ENCODE measurements around the gene SLC5A10.

Gene SLC5A10

GRCh38 chr17:18938692-18939023, 13.3 kb upstream of the SLC5A10 start:
- H2AFZ ChIP-seq (ENCODE audit: low read depth), result no peak overlapping the region
- no peak for TF ChIP-seq CTCF (conservative IDR thresholded peaks at IDR 0.05; ENCODE audit: low read depth, low read length)

DNA sequence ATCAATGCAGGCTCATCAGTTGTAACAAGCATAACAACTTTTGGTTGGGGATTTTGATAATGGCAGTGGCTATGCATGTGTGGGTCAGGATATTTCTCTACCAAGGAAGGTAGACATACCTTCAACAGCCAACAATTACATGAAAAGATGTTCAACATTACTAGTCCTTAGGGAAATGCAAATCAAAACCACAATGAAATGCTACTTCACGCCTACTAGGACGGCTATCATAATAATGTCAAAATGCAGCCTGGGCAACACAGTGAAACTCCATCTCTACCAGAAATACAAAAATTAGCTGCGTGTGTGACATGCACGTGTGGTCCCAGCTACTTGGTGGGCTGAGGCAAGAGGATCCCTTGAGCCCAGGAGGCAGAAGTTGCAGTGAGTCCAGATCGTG, 7.3 kb upstream of the SLC5A10 start:
- H3K79me2 ChIP-seq (ENCODE audit: insufficient read depth, low read depth), result no peaks in the 10 kb centered on the region
- no peaks in the 10 kb centered on the region for H3K4me1 ChIP-seq (ENCODE audit: low read depth, poor library complexity, severe bottlenecking)
- H3K27me3 ChIP-seq (ENCODE audit: insufficient read depth, low read depth), result no peaks in the 10 kb centered on the region
- no peak overlapping the region for H2AFZ ChIP-seq (ENCODE audit: low read depth)
- no peak overlapping the region for H3K4me3 ChIP-seq (IDR thresholded peaks at IDR 0.05; ENCODE audit: insufficient read depth, low read depth, low read length)
- H3K4me2 ChIP-seq, result no peak overlapping the region
- H4K20me1 ChIP-seq (ENCODE audit: insufficient read depth), result no peaks in the 10 kb centered on the region
- no peaks in the 10 kb centered on the region for H3K36me3 ChIP-seq (ENCODE audit: insufficient read depth)
- no peak overlapping the region for H3K27ac ChIP-seq
- TF ChIP-seq CTCF (conservative IDR thresholded peaks at IDR 0.05; ENCODE audit: low read depth, low read length), result no peak
- H3K9ac ChIP-seq, result no peak overlapping the region

More at GRCh38 chr17:18938692-18939023, 13.3 kb upstream of the SLC5A10 start:
- no peaks in the 10 kb centered on the region for H3K36me3 ChIP-seq (ENCODE audit: insufficient read depth)
- no peak overlapping the region for H3K27ac ChIP-seq
- no peaks in the 10 kb centered on the region for H3K79me2 ChIP-seq (ENCODE audit: insufficient read depth, low read depth)
- H4K20me1 ChIP-seq (ENCODE audit: insufficient read depth), result no peaks in the 10 kb centered on the region
- H3K9ac ChIP-seq, result no peak overlapping the region
- no peaks in the 10 kb centered on the region for H3K27me3 ChIP-seq (ENCODE audit: insufficient read depth, low read depth)
- H3K4me1 ChIP-seq (ENCODE audit: low read depth, poor library complexity, severe bottlenecking), result no peaks in the 10 kb centered on the region
- no peak overlapping the region for H3K4me2 ChIP-seq
- no peak overlapping the region for H3K4me3 ChIP-seq (IDR thresholded peaks at IDR 0.05; ENCODE audit: insufficient read depth, low read depth, low read length)

DNA sequence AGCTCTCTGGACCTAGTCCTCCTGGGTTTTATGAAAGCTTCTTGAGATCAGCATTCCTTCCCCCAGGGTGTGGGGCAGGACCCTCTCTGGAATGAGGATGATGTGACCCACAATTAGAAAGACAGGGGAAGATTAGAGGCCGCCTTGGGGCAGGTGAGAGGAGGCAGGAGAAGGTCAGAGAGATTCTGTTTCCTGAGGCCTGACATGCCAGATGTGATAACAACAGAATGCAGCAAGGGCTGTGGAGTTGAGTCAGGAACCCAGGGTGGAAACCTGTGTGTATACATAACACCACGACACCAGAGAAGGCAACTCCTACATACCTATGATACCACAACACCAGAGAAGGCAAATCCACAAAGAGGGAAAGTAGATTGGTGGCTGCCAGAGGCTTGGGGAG, 5.4 kb upstream of the SLC5A10 start:
- no peaks in the 10 kb centered on the region for H3K36me3 ChIP-seq (ENCODE audit: insufficient read depth)
- H3K4me1 ChIP-seq (ENCODE audit: low read depth, poor library complexity, severe bottlenecking), result no peaks in the 10 kb centered on the region
- no peak overlapping the region for H3K27ac ChIP-seq
- H3K4me3 ChIP-seq (IDR thresholded peaks at IDR 0.05; ENCODE audit: insufficient read depth, low read depth, low read length), result no peak overlapping the region
- no peak overlapping the region for H2AFZ ChIP-seq (ENCODE audit: low read depth)
- no peak overlapping the region for H3K9ac ChIP-seq
- no peak overlapping the region for H3K4me2 ChIP-seq
- no peaks in the 10 kb centered on the region for H3K79me2 ChIP-seq (ENCODE audit: insufficient read depth, low read depth)
- no peaks in the 10 kb centered on the region for H4K20me1 ChIP-seq (ENCODE audit: insufficient read depth)
- no peaks in the 10 kb centered on the region for H3K27me3 ChIP-seq (ENCODE audit: insufficient read depth, low read depth)
- no peak for TF ChIP-seq CTCF (conservative IDR thresholded peaks at IDR 0.05; ENCODE audit: low read depth, low read length)

DNA sequence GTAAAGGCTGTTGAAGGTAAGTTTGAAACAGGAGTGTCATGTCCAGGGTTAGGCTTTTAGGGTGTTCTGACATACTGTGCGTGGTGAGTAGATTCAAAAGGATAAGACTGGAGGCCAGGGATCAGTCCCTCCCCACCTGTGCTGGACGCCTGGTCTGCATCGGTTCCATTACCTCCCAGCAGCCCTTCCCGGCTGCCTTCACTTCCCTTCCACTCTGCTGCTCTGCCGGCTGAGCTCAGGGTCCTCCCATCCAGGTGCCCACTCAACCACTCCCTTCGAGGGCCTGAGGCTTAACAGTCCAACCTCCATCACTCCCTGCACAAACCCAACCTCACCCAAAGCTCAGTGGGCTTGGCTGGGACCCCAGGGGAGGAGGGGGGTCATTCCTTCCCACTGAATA, 4.1 kb upstream of the SLC5A10 start:
- Histone ChIP-seq H3K27ac (no peak overlapping the region), H3K79me2 (ENCODE audit: insufficient read depth, low read depth) (no peaks in the 10 kb centered on the region), H2AFZ (ENCODE audit: low read depth) (no peak overlapping the region), H3K4me2 (no peak overlapping the region), H3K27me3 (ENCODE audit: insufficient read depth, low read depth) (no peaks in the 10 kb centered on the region), H3K9ac (no peak overlapping the region), H4K20me1 (ENCODE audit: insufficient read depth) (no peaks in the 10 kb centered on the region), H3K4me3 (IDR thresholded peaks at IDR 0.05; ENCODE audit: insufficient read depth, low read depth, low read length) (no peak overlapping the region), H3K36me3 (ENCODE audit: insufficient read depth) (no peaks in the 10 kb centered on the region), H3K4me1 (ENCODE audit: low read depth, poor library complexity, severe bottlenecking) (no peaks in the 10 kb centered on the region)
- TF ChIP-seq CTCF (conservative IDR thresholded peaks at IDR 0.05; ENCODE audit: low read depth, low read length), result no peak

Data from KMS-11 (cell line).